K562 (cell line): ENCODE results near the gene HAUS5. TPM values are rescaled to one million over a fixed set of nuclear protein-coding genes. Genes with fewer than 3 reads are reported as not detected.

ENCODE experiments used
- ATAC-seq: fragments of 200-7000 bp; cut with Tn5 transposase; 3 replicates; pipeline ENCODE4 v1.9.1; 2020; ENCODE audit warnings: moderate library complexity
- BruUV-seq: library from RNA; stranded (reverse); fragments of 400-500 nt; replicated peaks from 2 replicates; lab custom pipeline; 2021; lab: Mats Ljungman, UMichigan
- CTCF ChIA-PET: fragments of 300-600 bp; formaldehyde crosslinking; extraction: SDS; loops from one replicate; lab custom pipeline; 2021; ENCODE audit warnings: low intra/inter-chr PET ratio; lab: Yijun Ruan, JAX
- POLR2A ChIA-PET: fragments of 300-600, 350-650 bp; sonication (Branson Sonifier 250); formaldehyde crosslinking; extraction: SDS; loops from one replicate; lab custom pipeline; 2021; ENCODE audit warnings: antibody characterized with exemption, inconsistent platforms; lab: Yijun Ruan, JAX
- DNase-seq, 4 experiments: peaks; one replicate each; pipeline versions ENCODE4 v3.0.0 to v3.0.0-alpha.2; 2011 to 2018; ENCODE audit warnings: low spot score in 3 of 4, mixed read lengths in 3 of 4; ENCODE audit errors: extremely low read depth in 1 of 4
- FAIRE-seq: peaks from 2 replicates; lab custom pipeline; 2011; peaks lifted over from hg19 to GRCh38; lab: Jason Lieb, UNC
- H2AFZ ChIP-seq: 2 replicates; pipeline ENCODE4 v1.6.0; 2011; ENCODE audit warnings: low read depth, low read length, control low read depth, inconsistent platforms
- H3K27ac ChIP-seq: fragments of 200-600 bp; 3 replicates; pipeline ENCODE4 v1.8.0; 2011; ENCODE audit warnings: low read depth, mild to moderate bottlenecking, control low read depth, inconsistent platforms, low read length, moderate library complexity, mixed read lengths; ENCODE audit errors: extremely low read depth
- H3K27me3 ChIP-seq, 2 experiments: fragments of 300-600 bp in 1 of 2; 2 replicates in 1 of 2; 3 replicates in 1 of 2; pipeline versions ENCODE4 v1.6.0 to v1.8.0; 2011; ENCODE audit warnings: inconsistent platforms in 2 of 2, low read length in 2 of 2, mild to moderate bottlenecking in 1 of 2, mixed read lengths in 1 of 2, moderate library complexity in 1 of 2; ENCODE audit not compliant: control insufficient read depth in 2 of 2, insufficient read depth in 2 of 2
- H3K36me3 ChIP-seq: fragments of 300-600 bp; 3 replicates; pipeline ENCODE4 v1.8.0; 2011; ENCODE audit warnings: mild to moderate bottlenecking, low read length, inconsistent platforms; ENCODE audit not compliant: control insufficient read depth, insufficient read depth
- H3K4me1 ChIP-seq, 2 experiments: fragments of 200-600 bp in 1 of 2; replicated peaks in 1 of 2; 2 replicates in 1 of 2; 3 replicates in 1 of 2; pipeline versions ENCODE4 v1.5.1 to v1.8.0; 2011; ENCODE audit warnings: inconsistent platforms in 2 of 2, low read length in 2 of 2, mild to moderate bottlenecking in 1 of 2, mixed read lengths in 1 of 2, moderate library complexity in 1 of 2; ENCODE audit not compliant: control insufficient read depth in 2 of 2, insufficient read depth in 2 of 2
- H3K4me2 ChIP-seq: 2 replicates; pipeline ENCODE4 v1.6.1; 2011; ENCODE audit warnings: low read length, control low read depth, inconsistent platforms, mixed read lengths; ENCODE audit not compliant: insufficient read depth
- H3K4me3 ChIP-seq: fragments of 200-600 bp; sonication (generic), shearing (Covaris generic); 2 replicates; pipeline ENCODE4 v1.5.1; 2016; ENCODE audit warnings: control low read depth, inconsistent platforms
- H3K79me2 ChIP-seq: fragments of 200-600 bp; 3 replicates; pipeline ENCODE4 v1.8.0; 2011; ENCODE audit warnings: low read length, inconsistent platforms; ENCODE audit not compliant: control insufficient read depth, insufficient read depth
- H3K9ac ChIP-seq, 2 experiments: 2 replicates each; pipeline versions ENCODE4 v1.6.0 to v1.6.1; 2011; ENCODE audit warnings: low read depth in 2 of 2, low read length in 2 of 2, control low read depth in 1 of 2, inconsistent platforms in 1 of 2, mild to moderate bottlenecking in 1 of 2, mixed read lengths in 1 of 2; ENCODE audit not compliant: insufficient read depth in 1 of 2
- H3K9me1 ChIP-seq: one replicate; pipeline ENCODE4 v1.6.0; 2011; ENCODE audit warnings: inconsistent platforms, mild to moderate bottlenecking, low read length, moderate library complexity; ENCODE audit not compliant: control insufficient read depth, insufficient read depth
- H3K9me3 ChIP-seq: replicated peaks from 2 replicates; pipeline ENCODE4 v1.5.1; 2011; ENCODE audit warnings: low read depth, low read length, inconsistent platforms; ENCODE audit not compliant: control insufficient read depth, insufficient read depth
- H4K20me1 ChIP-seq: replicated peaks from 2 replicates; pipeline ENCODE4 v1.6.1; 2011; ENCODE audit warnings: low read length, inconsistent platforms, mixed read lengths; ENCODE audit not compliant: control insufficient read depth, insufficient read depth
- CTCF ChIP-seq, 3 experiments: IDR thresholded peaks in 2 of 3; conservative IDR thresholded peaks in 1 of 3; 2 replicates each; pipeline ENCODE4 v1.5.1; 2011 to 2012; ENCODE audit warnings: low read length in 3 of 3, mild to moderate bottlenecking in 3 of 3, control low read depth in 2 of 3, improper control_type of control experiment in 1 of 3, inconsistent platforms in 1 of 3, low read depth in 1 of 3, mixed read lengths in 1 of 3, moderate library complexity in 1 of 3; ENCODE audit not compliant: insufficient read depth in 2 of 3
- RAD21 ChIP-seq, 2 experiments: fragments of 250-450 bp in 1 of 2; fragments of 450-650 bp in 1 of 2; sonication (Bioruptor Pico) in 1 of 2; formaldehyde crosslinking in 1 of 2; IDR thresholded peaks in 1 of 2; conservative IDR thresholded peaks in 1 of 2; 2 replicates each; pipeline versions ENCODE4 v1.4.0 to v1.8.0; 2020 to 2022; ENCODE audit warnings: mild to moderate bottlenecking in 2 of 2, moderate library complexity in 1 of 2
- SPI1 ChIP-seq: IDR thresholded peaks from 2 replicates; pipeline ENCODE4 v1.6.1; 2011; ENCODE audit warnings: low read depth, low read length, control low read depth, borderline replicate concordance
- STAT5A ChIP-seq: IDR thresholded peaks from 2 replicates; pipeline ENCODE4 v1.6.1; 2012; ENCODE audit warnings: low read length, inconsistent platforms, borderline replicate concordance
- TFAP4 ChIP-seq: sonication (generic); formaldehyde crosslinking; IDR thresholded peaks from 2 replicates; pipeline ENCODE4 v1.8.0; 2022; ENCODE audit warnings: missing genetic modification reagents, mild to moderate bottlenecking, moderate library complexity, borderline replicate concordance
- ZBTB33 ChIP-seq: sonication (generic); formaldehyde crosslinking; IDR thresholded peaks from 2 replicates; pipeline ENCODE4 v1.8.1; 2023; ENCODE audit warnings: mild to moderate bottlenecking, missing genetic modification reagents
- ZNF311 ChIP-seq: fragments of 250-450 bp; sonication (Bioruptor Pico); IDR thresholded peaks from 2 replicates; pipeline ENCODE4 v1.4.0; 2020; ENCODE audit warnings: mild to moderate bottlenecking, moderate library complexity
- ZNF384 ChIP-seq: IDR thresholded peaks from 2 replicates; pipeline ENCODE4 v1.6.1; 2012; ENCODE audit warnings: low read depth, low read length, improper control_type of control experiment
- WGBS: fragments of 100-300 bp; shearing (Covaris generic); methylation state at CpG from one replicate; pipeline ENCODE4 v1.1.6; 2016; ENCODE audit warnings: low coverage, mixed read lengths; ENCODE audit not compliant: insufficient coverage; ENCODE audit errors: missing lambda C conversion rate; 5-methylcytosine and 5-hydroxymethylcytosine counted together
- in situ Hi-C: fragments of 300-500 bp; cut with MboI; formaldehyde crosslinking; loops from 4 replicates; pipeline ENCODE4 v1.15.0; 2018; ENCODE audit warnings: inconsistent platforms, mixed read lengths
- intact Hi-C: fragments of 100-400 bp; cut with micrococcal nuclease; formaldehyde crosslinking; loops from 2 replicates; pipeline ENCODE4 v1.14.2; 2022
- polyA plus RNA-seq, 8 experiments: library from polyadenylated mRNA; depleted of rRNA in 4 of 8; stranded (reverse) in 5 of 8; unstranded in 3 of 8; fragments of >200 nt; fragmentation: Nextera tagmentation in 2 of 8; fragmentation: Illumina TruSeq in 1 of 8; extraction: Ambion mirVana in 2 of 8; extraction: Trizol in 1 of 8; gene quantifications; 2 replicates each; pipeline versions ENCODE4 v1.2.1 to v1.2.3, GENCODE V29; 2011 to 2014; ENCODE audit warnings: inconsistent platforms in 1 of 8, missing spikeins in 1 of 8
- total RNA-seq, 7 experiments: library from RNA; depleted of rRNA in 6 of 7; stranded (reverse); fragments of >200 nt in 6 of 7; fragmentation: Illumina TruSeq in 2 of 7; extraction: Trizol in 2 of 7; gene quantifications; 2 replicates each; pipeline versions ENCODE4 v1.2.1 to v1.2.3, GENCODE V29; 2011 to 2021; ENCODE audit warnings: low replicate concordance in 1 of 7

Gene HAUS5
- total and polyA plus RNA-seq, 9 of the 15 experiments (the other 6 are each of a cell fraction or from before 2014, with no cell fraction given): 3.5 to 41.3 (median 14.2) TPM

GRCh38 chr19:35618857-35619256, 6.3 kb downstream of the HAUS5 start:
- H3K9ac ChIP-seq: peak overlapping the region in 1 of 2 experiments; percentile 82; a peak in 1 of 4 replicates
- H3K4me1 ChIP-seq: peaks cover 0 to 30% of the 10 kb centered on the region in 2 experiments; a peak in 2 of 5 replicates
- no peaks in the 10 kb centered on the region for H3K27me3 ChIP-seq
- no peak overlapping the region for H3K27ac ChIP-seq
- no peak overlapping the region for H3K4me3 ChIP-seq
- peaks cover 51% of the 10 kb centered on the region; the same call in 2 of the 3 replicates for H3K36me3 ChIP-seq
- ATAC-seq (peak; percentile 43), FAIRE-seq (no peak), DNase-seq (no peak)
- ChIA-PET CTCF (no interaction called here), POLR2A (interaction anchor here (0.7 to 1.2 kb wide), 2 partner anchors 19 to 241 kb away, joined by 3 to 5 read pairs; no protein-coding TSS in a partner anchor)
- 87% methylated on average over 5 of the region's 7 CpGs for WGBS
- intact Hi-C loops (no loop called here), in situ Hi-C loops (no loop called here)
- no peaks in the 10 kb centered on the region for H3K9me1 ChIP-seq
- H3K9me3 ChIP-seq: no peaks in the 10 kb centered on the region
- H2AFZ ChIP-seq: no peak overlapping the region
- no peak overlapping the region for H3K4me2 ChIP-seq
- H3K79me2 ChIP-seq: no peaks in the 10 kb centered on the region
- no peaks in the 10 kb centered on the region for H4K20me1 ChIP-seq
- BruUV-seq: no TSS peak
- peak; percentile 28; the same call in 1 of the 2 replicates for TF ChIP-seq ZBTB33 (CRISPR knock-in tag)
- TF ChIP-seq SPI1: no peak
- TF ChIP-seq RAD21 (CRISPR knock-in tag; conservative IDR thresholded peaks at IDR 0.05 in 1 of 2, IDR thresholded peaks at IDR 0.05 in 1 of 2): peak in 1 of 2 experiments; percentile 6; a peak in 1 of 4 replicates
- TF ChIP-seq CTCF (IDR thresholded peaks at IDR 0.05 in 2 of 3, conservative IDR thresholded peaks at IDR 0.05 in 1 of 3; ENCODE audit: insufficient read depth in 2 of 3, low read depth in 1 of 3, low read length in 3 of 3): peak in 2 of 3 experiments; percentile 16 to 66; a peak in 2 of 6 replicates
- no peak for TF ChIP-seq ZNF311
- no peak for TF ChIP-seq STAT5A
- TF ChIP-seq ZNF384: 0 out of 2 replicates have a peak, but pooled peaks have one; percentile 13
- 0 out of 2 replicates have a peak, but pooled peaks have one; percentile 20 for TF ChIP-seq TFAP4 (CRISPR knock-in tag)
